NCI-H82 treated with DMSO at 0.1 percent for 48 hours (cell line): Measurements from ENCODE around the gene NFILZ.

ENCODE experiments used
- DNase-seq: peaks from one replicate; lab custom pipeline; 2025; ENCODE audit not compliant: unreplicated experiment; lab: John Stamatoyannopoulos, UW

NFILZ gene

GRCh38 chr19:8641221-8641907 lies 10.9 kb downstream of the NFILZ start:
- no peak for DNase-seq

- no peak for DNase-seq
Observed at GRCh38 chr19:8641908-8642547, 11.6 kb downstream of the NFILZ start.

DNA sequence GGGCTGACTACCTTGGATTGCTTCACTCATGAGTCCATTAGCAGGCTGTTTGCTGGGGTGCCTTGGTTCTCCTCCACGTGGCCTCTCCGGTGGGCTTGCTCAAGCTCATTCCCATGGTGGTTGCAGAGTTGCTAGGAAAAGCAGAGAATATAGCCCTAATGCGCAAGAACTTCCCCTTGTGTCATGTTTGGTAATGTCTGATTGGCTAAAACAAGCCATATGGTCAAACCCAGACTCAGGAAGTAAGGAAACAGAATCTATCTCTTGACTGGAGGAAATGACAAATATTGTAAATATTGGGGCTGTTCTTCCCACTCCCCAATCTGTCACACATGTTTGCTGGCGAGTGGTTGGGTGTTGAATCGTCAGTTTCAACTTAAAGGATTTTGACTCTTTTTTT lies 12.1 kb downstream of the NFILZ start:
- no peak for DNase-seq

- no peak for DNase-seq
Observed at GRCh38 chr19:8643860-8644653, 13.6 kb downstream of the NFILZ start.

GRCh38 chr19:8648240-8648639 lies 17.8 kb downstream of the NFILZ start:
- DNase-seq, result no peak

GRCh38 chr19:8654591-8655339 lies 24.3 kb downstream of the NFILZ start:
- DNase-seq, result no peak

- no peak for DNase-seq
Observed at GRCh38 chr19:8655340-8655709, 24.9 kb downstream of the NFILZ start.

- DNase-seq, result no peak
Observed at GRCh38 chr19:8657869-8658268, 27.4 kb downstream of the NFILZ start.

GRCh38 chr19:8659905-8660304 lies 29.5 kb downstream of the NFILZ start:
- no peak for DNase-seq

- no peak for DNase-seq
Observed at GRCh38 chr19:8662263-8662662, 31.8 kb downstream of the NFILZ start.

DNA sequence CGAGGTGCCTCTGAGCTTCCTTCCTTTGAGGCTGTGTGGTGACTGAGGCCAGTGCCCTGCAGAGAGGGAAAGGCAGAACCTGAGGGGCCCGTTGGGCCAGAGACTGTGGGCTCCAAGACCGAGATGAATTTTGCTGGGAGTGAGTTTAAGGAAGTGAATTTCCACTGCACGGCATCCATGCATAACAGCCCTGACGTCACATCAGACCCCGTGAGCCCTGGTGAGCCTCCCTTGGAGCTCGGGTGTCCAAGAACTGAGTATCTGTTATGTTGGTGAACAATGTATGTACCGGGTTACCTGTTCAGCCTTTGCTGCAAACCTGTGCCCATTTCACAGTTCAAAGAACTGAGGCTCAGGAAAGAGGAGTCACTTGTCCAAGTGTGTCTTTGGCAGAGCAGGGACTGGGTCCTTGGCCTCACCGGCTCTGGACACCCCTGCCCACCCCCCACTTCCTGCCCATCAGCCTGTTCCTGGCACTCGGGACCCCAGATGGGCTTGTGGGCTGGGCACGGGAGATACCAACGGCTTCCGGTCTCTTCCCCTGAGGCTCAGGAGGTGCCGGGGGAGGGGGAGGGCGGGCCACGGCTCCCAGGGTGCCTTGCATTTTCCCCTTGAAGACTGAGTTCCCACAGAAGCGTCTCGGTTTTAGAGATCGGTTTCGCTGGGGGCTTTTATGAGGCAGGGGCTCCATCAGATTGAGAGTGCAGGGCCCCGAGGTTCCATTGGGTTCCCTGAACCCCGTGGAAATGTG lies 33.7 kb downstream of the NFILZ start:
- DNase-seq, result no peak

DNA sequence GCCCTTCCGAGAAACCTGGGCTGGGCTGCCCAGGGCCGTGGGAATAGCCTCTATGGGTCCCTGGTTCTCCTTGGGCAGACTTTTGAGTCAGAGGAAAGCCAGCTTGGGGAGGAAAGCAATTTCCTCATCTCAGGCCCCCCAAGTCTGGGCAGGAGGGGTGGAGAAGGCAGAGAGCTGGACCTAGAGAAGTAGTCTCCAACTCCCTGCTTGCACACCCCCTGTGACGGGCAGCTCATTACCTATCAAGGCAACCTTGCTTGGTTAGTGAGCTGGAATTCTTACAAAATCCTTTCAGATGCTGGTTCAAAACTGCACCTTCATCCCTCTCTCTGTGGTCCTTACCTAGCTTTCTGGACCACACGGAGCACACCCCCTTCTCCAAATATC lies 34.2 kb downstream of the NFILZ start:
- no peak for DNase-seq

DNA sequence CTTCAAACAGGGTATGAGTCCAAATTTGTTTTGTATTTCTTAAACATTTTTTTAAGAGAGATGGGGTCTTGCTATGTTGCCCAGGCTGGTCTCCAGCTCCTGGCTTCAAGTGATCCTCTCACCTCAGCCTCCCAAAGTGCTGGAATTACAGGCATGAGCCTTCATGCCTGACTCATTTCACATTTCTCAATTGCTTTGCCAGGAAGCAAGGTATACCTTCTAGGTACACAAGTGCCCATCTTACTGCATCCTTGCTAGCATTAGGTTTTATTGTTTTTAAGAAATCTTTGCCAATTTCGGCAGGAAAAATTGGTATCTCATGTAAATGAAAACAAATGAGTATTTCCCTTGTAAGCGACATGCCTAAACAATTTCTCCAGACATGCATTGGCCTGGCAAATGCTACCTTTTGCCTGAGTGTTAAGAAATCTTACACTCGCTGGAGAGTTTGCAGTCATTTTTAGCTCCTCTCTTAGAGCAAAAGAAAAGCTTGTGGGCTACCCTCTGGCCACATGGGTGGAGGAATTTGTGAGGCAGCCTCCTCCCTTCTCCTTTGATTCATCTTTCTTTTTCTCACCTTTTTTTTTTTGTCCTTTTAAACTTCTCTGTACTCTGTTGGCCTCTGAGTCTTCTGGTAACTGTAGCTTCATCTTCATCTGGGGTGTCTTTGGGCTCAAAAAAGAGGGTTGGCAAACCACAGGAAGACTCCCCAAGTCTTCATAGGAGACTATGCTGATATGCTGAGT lies 35.2 kb downstream of the NFILZ start:
- DNase-seq, result no peak

DNA sequence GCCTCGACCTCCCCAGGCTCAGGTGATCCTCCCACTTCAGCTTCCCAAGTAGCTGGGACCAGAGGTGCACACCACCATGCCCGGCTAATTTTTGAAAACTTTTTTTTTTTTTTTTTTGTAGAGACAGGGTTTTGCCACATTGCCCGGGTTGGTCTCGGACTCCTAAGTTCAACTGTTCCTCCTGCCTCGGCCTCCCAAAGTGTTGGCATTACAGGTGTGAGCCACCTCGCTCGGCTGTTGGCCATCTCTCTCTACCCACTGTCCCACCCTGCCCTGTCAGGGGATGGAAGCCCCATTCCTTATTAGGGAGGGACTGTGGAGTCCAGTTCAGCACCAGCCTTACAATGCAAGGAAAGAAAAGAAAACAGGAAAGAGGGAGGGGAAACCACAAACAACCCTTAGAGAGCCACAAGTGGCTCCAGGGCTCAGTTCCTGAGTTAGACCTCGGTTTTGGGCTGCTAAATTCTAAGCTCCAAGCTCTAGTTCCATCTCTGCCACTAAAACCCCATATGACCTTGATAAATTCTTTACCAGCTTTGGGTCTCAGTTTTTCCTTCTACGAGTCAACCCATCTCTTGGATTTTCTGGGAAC lies 36.5 kb downstream of the NFILZ start:
- DNase-seq, result no peak

- no peak for DNase-seq
Observed at GRCh38 chr19:8673276-8673891, 43.0 kb downstream of the NFILZ start.

GRCh38 chr19:8675066-8675465 lies 44.6 kb downstream of the NFILZ start:
- DNase-seq, result no peak

DNA sequence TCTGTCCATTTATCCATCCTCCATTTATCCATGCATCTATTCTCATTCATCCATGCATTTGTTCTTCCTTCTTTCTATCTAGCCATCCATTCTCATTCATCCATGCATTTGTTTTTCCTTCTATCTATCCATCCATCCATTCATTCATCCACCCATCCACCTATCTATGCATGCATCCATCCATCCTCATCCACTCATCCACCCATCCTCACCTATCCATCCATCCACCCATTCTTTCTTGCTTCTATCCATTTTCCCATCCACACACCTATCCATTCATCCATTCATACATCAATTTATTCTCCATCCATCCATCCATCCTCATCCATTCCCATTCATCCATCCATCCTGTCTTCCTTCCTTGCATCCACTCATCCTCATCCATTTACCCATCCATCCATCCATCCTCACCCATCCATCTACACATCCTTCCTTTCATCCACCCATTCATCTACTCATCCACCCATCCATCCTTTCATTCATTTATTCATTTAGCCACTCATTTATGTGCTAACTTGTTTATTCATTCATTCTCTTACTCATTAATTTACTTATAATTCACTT lies 47.9 kb downstream of the NFILZ start:
- DNase-seq, result no peak
